Renal cortex interstitium (tissue), 11 donors: Measurements from ENCODE around the gene VPS25. TPM values are rescaled to one million over a fixed set of nuclear protein-coding genes. Genes with fewer than 3 reads are reported as not detected.

Source experiments
- DNase-seq, 11 donors: peaks; one replicate each; pipeline ENCODE4 v3.0.0-alpha.2; 2013; ENCODE audit warnings: low read depth in 9 of 11, low spot score in 4 of 11; ENCODE audit errors: extremely low read depth in 1 of 11
- polyA plus RNA-seq, 3 donors: library from polyadenylated mRNA; unstranded; fragments of 120-200 nt; gene quantifications; one replicate each; pipeline ENCODE4 v1.2.1, GENCODE V29; 2013; ENCODE audit not compliant: insufficient read length in 3 of 3

VPS25 gene
- polyA plus RNA-seq, 3 donors = 80.6 to 93.2 (median 86.2) TPM

DNA sequence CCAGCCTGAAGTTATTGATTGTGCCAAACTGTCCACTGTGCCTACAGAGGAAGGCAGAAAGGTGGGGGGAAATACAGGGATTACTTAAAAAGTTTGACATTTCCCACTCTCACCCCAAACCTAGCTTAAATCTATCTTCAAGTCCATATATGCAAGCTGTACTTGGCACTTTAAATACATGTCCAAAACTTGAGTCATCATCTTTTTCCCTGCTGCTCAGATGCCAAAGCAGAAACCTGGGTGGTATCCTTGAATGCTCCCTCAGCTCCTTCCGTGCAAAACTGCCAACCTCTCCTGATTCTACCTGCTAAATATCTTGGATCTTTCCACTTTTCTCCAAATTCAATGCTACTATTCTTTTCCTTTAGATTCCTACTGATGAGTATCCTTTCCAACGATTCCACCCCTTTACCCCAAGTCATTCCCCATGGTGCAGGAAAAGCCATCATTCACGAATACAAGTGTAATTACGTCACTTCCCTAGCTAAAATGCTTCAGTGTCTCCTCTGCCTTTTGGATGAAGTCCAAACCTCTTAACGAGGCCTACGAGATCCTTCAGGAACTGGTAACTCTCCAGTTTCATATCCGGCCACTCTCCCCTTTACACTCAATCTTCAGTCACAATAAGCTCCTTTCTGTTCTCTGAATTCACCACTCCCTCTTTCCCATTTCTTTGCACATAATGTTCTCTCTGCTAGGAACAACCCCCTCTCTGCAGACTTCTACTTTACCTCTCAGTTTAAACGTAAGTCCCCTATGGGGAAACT lies 41.6 kb downstream of the VPS25 start:
- DNase-seq = no peak

GRCh38 chr17:42817866-42818265 lies 44.6 kb downstream of the VPS25 start:
- DNase-seq = no peak

DNA sequence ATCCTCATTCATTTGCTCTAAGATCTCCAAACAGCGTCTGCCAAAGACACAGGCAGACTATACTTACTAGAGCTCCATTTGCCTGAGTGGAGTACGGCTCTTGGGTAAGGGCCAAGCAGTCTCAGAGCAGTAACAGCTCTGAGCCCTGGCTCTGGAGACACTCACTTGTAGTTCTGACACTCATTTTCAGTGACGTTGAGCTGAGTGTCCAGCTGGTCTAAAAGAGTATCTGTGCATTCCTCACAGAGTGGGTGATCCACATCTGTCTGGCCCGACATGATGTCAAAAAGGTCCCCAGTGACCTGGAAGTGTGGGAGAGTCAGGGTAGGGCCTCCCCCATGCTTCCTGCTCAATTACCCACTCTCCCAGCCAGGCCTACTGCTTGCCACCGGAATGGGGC lies 45.1 kb downstream of the VPS25 start:
- no peak for DNase-seq

DNA sequence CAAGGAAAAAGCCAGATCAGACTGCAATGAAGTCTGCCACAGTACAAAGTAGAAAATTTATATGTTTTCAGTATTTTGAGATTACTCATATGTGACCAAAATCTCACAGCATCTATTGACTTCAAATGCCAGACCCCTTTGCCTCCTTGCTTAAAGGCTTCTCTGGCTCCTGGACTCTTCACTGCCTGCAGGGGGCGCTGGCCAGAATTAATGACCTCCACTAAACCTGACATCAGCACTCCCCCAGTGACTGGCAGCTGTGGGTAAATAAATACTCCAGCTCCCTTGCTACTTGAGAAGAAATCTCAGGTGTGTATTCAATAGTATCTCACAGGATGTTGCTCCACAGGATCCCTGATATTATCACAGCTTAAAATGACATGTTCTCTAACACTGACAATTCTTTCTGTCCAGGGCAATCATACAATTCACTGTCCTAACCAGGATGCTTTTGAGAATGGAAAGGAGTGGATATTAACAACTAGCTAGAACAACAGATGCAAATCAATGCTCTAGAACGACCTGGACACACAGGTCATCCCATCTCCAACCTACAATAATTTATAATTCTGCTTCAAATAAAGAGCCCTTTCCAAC lies 46.8 kb downstream of the VPS25 start:
- no peak for DNase-seq

DNA sequence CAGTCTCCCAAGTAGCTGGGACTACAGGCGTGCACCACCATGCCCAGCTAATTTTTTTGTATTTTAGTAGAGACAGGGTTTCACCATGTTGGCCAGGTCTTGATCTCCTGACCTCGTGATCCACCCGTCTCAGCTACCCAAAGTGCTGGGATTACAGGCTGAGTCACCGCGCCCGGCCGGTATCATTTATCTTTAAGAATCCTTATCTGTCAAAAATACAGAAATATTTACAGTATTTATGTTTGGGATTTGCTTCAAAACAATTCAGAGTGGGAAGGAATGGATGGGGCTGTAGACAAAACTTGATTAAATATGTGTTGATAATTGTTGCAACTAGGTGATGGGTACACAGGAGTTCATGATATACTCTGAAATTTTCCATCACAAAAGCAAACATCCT lies 47.9 kb downstream of the VPS25 start:
- DNase-seq = no peak

DNA sequence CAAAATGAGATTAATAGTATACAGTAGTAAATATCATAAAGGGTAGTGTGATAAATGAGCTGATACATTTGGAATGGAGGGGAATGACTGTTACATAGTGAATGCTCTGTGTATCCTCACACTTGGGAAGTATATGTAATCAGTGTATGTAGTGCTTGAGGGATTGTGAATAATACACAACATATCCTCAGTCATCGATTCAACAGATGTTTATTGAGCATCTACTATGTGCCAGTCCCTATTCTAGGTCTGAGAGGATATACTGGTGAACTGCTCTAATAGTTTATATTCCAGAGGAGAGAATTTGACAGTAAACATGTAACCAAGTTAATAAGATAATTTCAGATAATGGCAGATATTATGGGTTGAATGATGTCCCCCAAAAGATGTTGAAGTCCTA lies 54.2 kb downstream of the VPS25 start:
- no peak for DNase-seq

Other genes starting within 250 kb of the VPS25 start
- gene NAGLU, start 237.2 kb upstream of the VPS25 start, polyA plus RNA-seq = 10 to 100 TPM; 15.6 to 31.6 (median 26.4) TPM
- 1 to 10 TPM; 3.4 to 5.9 (median 5.0) TPM for gene HSD17B1, start 220.5 kb upstream of the VPS25 start, polyA plus RNA-seq
- 10 to 100 TPM; 59.8 to 66.8 (median 61.4) TPM for gene COASY, start 211.3 kb upstream of the VPS25 start, polyA plus RNA-seq
- 10 to 100 TPM; 33.2 to 36.1 (median 35.5) TPM for gene MLX, start 206.3 kb upstream of the VPS25 start, polyA plus RNA-seq
- gene PSMC3IP, start 195.7 kb upstream of the VPS25 start, polyA plus RNA-seq = 10 to 100 TPM; 16.0 to 22.9 (median 18.4) TPM
- 10 to 100 TPM; 44.7 to 65.3 (median 46.9) TPM for gene RETREG3, start 164.1 kb upstream of the VPS25 start, polyA plus RNA-seq
- gene TUBG1, start 163.8 kb upstream of the VPS25 start, polyA plus RNA-seq = 10 to 100 TPM; 49.6 to 66.9 (median 54.7) TPM
- gene TUBG2, start 114.2 kb upstream of the VPS25 start, polyA plus RNA-seq = 10 to 100 TPM; 24.7 to 41.1 (median 25.7) TPM
- gene PLEKHH3, start 96.5 kb upstream of the VPS25 start, polyA plus RNA-seq = 10 to 100 TPM; 14.4 to 18.9 (median 18.6) TPM
- 1 to 10 TPM; 1.6 to 2.4 (median 1.7) TPM for gene CCR10, start 91.6 kb upstream of the VPS25 start, polyA plus RNA-seq
- gene CNTNAP1, start 90.9 kb upstream of the VPS25 start, polyA plus RNA-seq = 1 to 10 TPM; 6.7 to 8.9 (median 8.7) TPM
- 10 to 100 TPM; 37.9 to 65.1 (median 41.3) TPM for gene EZH1, start 28.4 kb upstream of the VPS25 start, polyA plus RNA-seq
- gene RAMP2, start 12.2 kb upstream of the VPS25 start, polyA plus RNA-seq = 100 to 1,000 TPM in 1 of 3 donors, 10 to 100 TPM in 2; 80.9 to 101 (median 84.6) TPM
- 10 to 100 TPM in 1 of 3 donors, 1 to 10 TPM in 2; 7.1 to 16.8 (median 7.8) TPM for gene WNK4, start 7.2 kb downstream of the VPS25 start, polyA plus RNA-seq
- gene COA3, start 25.3 kb downstream of the VPS25 start, polyA plus RNA-seq = 100 to 1,000 TPM; 150 to 167 (median 159) TPM
- 1 to 10 TPM; 1.4 to 3.4 (median 2.2) TPM for gene CNTD1, start 25.4 kb downstream of the VPS25 start, polyA plus RNA-seq
- gene BECN1, start 50.8 kb downstream of the VPS25 start, polyA plus RNA-seq = 10 to 100 TPM; 70.2 to 76.5 (median 74.2) TPM
- 100 to 1,000 TPM in 2 of 3 donors, 10 to 100 TPM in 1; 96.0 to 115 (median 110) TPM for gene PSME3, start 59.9 kb downstream of the VPS25 start, polyA plus RNA-seq
- 1 to 10 TPM in 2 of 3 donors, under 1 TPM in 1; 0.92 to 1.5 (median 1.1) TPM for gene AOC2, start 71.1 kb downstream of the VPS25 start, polyA plus RNA-seq
- gene AOC3, start 77.8 kb downstream of the VPS25 start, polyA plus RNA-seq = 1 to 10 TPM; 4.8 to 6.3 (median 5.3) TPM
- gene G6PC1, start 127.3 kb downstream of the VPS25 start, polyA plus RNA-seq = 1 to 10 TPM; 6.2 to 9.6 (median 9.5) TPM
- gene AARSD1, start 191.0 kb downstream of the VPS25 start, polyA plus RNA-seq = 10 to 100 TPM; 57.3 to 76.0 (median 60.5) TPM
- gene PTGES3L, start 206.6 kb downstream of the VPS25 start, polyA plus RNA-seq = 1 to 10 TPM; 1.8 to 3.2 (median 3.2) TPM
- gene RUNDC1, start 207.1 kb downstream of the VPS25 start, polyA plus RNA-seq = 10 to 100 TPM; 16.8 to 18.1 (median 17.1) TPM
- gene RPL27, start 225.0 kb downstream of the VPS25 start, polyA plus RNA-seq = 1,000 to 10,000 TPM; 1,334 to 1,508 (median 1,422) TPM
- gene IFI35, start 233.3 kb downstream of the VPS25 start, polyA plus RNA-seq = 10 to 100 TPM in 2 of 3 donors, 1 to 10 TPM in 1; 9.3 to 12.9 (median 11.0) TPM
- 100 to 1,000 TPM; 113 to 134 (median 129) TPM for gene VAT1, start 248.9 kb downstream of the VPS25 start, polyA plus RNA-seq